Stimulated activated CD8-positive, alpha-beta memory T cell treated with anti-CD3 and anti-CD28 coated beads, Interleukin-15, amount 100 ng/mL, for 24 hours (primary cell): ENCODE measurements around the gene IMMP2L.

Experiments used
- DNase-seq: peaks from one replicate; pipeline ENCODE4 v3.0.0-alpha.2; 2020; ENCODE audit warnings: low read depth

IMMP2L gene

DNA sequence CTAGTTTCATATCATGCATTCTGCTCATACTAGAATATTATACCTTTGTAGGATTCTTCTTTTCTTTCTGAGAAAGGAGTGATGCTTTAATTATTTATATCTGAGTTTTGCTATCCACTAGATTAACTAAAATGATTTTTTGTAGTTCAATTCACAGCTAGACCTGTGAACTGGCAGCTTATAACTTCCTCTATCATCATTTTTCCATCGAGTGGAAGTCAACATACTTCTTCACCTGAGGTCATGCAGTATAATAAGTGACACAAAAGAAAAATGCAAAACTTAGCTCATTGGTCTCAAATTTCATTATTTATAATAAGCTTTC, 463.4 kb downstream of the IMMP2L start:
- no peak for DNase-seq

DNA sequence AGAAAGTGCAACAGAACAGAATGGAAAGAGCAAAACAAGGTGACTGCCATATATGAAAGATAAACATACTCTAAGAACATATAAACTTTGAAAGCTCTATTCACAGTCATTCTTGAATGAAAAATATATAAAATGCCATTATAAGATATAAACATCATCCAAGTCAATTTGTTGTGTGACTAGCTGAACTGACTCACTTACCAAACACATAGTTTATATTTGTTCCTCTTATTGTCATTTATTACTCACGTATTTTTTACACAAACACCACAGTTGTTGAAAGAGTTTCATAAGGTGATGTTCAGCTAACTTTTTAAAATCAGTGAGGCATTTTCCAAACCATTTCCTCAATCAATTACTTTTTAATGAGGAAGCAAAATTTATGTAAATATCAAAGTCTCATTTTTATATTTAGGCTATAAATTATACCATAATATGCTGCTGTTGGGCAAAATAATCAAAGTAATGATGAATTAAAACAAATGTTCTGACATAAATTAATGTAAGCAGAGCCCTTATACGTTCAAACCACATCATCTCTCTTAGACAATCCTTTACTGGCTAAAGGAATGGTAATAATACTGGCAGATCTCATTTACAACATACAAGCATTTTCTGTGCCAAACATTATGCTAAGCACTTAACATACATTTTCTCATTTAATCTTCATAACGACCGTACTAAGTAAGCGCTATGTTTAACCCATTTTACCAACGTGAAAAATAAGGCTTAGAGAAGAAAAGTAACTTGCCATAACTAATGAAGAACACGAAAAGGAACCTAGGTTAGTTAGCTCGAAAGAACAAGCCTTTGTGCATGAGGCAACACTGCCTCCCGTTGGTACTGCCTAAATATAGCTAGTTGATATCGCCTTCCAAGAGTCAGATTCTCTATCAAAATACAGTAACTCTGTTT, 464.0 kb downstream of the IMMP2L start:
- no peak for DNase-seq

DNA sequence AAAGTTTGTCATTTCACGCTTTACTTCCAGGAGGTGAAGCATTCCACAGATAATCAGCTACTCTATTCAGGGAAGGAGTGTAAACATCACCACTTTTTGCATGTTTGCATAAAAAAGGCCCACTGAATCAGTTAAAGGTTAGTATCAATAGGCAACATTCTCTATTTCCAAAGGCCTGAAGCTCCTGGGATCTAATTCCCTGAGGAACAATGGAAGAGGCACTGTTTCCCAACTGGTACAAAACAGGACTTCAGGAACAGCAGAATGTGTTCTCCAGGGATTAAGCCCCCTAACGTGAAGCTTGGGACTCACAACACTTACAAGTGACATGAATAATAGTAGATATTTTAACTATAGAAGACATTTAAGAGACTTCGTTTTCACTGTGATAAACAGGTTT, 465.3 kb downstream of the IMMP2L start:
- no peak for DNase-seq

GRCh38 chr7:111094419-111094818, 467.9 kb downstream of the IMMP2L start:
- DNase-seq, result no peak

DNA sequence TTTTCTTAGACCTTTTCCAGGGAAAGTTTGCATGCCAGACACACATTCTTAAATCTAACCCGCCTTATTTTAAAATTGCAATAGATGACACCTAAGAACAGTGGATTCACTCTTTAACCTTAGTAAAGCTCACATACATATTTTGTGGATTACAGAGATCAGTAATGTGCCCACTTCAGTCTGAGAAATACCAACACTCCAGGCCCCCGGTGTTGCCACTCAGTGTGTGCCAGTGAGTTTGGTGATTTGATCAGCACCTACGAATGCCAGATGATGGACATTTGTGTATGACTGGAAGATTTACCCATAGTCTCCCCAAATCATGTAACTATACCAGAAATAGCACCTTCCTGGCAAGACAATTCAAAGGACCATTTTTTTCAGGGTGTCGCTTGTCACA, 468.8 kb downstream of the IMMP2L start:
- no peak for DNase-seq

- no peak for DNase-seq
These were observed 469.7 kb downstream of the IMMP2L start for GRCh38 chr7:111092406-111093236.

- DNase-seq, result no peak
These were observed 470.5 kb downstream of the IMMP2L start for GRCh38 chr7:111091593-111092358.

- DNase-seq, result no peak
These were observed 471.4 kb downstream of the IMMP2L start, which contains the start of gene LRRN3 for GRCh38 chr7:111090846-111091245. TSS of gene LRRN3 (plus strand) at chr7:111091127. CDS start at chr7:111122773, 31,646 bp downstream.

DNA sequence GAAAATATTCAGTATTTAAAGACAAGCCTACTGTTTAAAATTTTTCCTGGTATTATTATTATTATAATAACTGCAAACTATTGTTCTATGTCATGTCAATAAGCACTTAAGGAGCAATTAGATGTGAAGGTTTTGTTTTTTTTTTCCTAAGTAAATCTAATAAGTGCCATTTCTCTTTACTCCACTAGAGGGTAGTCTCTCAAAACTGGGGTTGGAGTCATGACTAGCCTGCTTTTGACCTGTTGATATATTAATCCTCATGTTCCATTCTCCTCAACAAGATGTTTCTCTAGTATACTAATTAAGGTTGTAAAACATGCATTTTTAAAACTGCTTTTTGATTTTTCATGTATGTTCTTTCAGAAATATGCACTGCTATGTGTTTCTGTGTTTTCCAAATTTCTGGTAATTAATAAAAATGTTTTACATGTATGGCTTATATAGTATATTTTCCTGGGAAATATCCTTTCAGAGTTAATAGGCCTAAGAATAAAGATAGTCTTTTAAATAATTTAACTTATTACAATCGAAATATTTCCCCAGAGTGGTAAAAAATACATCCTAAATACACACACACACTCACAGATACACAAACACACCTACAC, 472.4 kb downstream of the IMMP2L start:
- no peak for DNase-seq

DNA sequence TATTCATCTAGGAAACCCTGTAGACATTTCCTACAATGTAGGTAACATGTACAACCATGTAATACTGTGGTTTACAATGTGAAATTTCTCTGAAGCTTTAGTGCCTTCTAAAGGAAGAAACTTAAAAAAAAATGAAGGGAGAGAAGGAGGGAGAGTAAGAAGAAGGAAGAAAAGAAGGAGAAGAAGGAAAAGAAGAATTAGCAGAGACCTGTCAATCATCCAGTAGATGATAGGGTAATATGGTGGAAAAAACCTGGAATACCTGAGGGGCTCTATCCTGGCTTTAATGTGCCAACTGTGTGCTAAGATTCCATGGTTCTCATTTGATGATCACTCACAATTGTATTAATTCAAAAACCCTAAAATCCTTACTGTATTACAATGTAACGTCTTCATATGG, 474.0 kb downstream of the IMMP2L start:
- DNase-seq, result no peak

DNA sequence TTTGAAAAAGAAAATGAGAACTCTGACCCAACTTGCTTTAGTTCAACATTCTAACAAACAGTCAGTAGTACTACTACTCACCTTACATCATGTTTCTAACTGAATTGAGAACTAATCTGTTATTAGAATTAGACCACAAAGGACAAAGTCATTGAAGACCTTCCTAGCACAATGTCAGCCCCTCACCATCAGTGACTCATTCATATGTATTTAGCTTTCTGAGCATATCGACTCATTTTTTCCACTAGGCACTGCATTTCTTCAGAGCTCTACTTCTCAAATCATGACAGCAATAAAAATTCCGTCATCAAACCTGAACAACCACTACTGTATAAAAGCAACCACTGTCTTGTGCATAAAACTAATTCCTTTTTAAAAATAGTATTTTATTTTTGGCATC, 475.8 kb downstream of the IMMP2L start:
- DNase-seq, result no peak

DNA sequence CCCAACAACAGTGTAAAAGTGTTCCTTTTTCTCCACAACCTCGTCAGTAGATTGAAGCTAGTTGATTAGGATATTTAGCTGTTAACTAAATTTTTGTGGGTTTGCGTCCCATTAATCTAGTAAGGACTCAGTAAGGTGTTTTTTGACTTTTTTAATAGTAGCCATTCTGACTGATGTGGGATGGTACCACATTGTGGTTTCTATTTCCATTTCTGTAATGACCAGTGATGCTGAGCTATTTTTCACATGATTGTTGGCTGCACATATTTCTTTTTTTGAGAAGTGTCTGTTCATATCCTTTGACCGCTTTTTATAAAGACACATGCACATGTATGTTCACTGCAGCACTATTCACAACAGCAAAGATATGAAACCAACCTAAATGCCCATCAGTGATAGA, 476.9 kb downstream of the IMMP2L start:
- DNase-seq, result no peak

DNA sequence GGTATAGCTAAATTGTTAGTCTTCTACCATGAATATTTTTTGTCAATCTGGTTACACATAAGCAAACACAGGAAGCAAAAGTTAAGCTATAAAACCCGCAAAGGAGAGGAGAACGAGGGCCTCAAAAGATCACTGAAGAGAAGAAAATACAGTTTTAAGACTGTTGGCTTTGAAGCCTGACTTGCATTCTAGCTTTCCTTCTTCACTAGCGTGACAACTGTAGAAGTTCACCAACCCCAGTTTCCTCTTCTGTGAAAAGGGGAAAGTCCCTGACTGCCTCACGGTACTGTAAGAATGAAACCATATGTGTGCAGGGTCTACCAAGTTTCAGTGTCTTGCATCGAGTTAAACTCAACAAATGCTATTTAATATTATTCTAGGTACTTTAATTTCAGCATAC, 478.9 kb downstream of the IMMP2L start:
- no peak for DNase-seq

DNA sequence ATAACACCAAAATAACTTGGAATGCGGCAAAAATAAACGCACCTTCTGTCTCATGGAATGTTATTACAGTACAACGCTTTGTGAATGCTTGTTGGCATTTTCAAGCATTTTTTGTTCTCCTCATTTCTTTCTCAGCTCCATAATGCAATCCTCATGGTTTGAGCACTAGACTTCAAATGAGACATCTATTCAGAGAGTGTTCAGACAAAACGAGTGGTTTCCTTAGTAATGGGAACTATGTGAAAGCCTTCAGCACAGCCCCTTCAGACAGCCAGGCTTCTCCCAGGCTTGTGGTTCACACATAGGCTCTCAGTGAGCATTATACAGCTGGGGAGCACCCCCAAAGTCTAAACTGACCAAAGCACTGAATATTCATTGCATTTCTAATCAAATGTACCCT, 479.9 kb downstream of the IMMP2L start:
- DNase-seq, result no peak

GRCh38 chr7:111081546-111082267, 480.6 kb downstream of the IMMP2L start:
- no peak for DNase-seq

- DNase-seq, result no peak
These were observed 481.7 kb downstream of the IMMP2L start for GRCh38 chr7:111080495-111081105.

DNA sequence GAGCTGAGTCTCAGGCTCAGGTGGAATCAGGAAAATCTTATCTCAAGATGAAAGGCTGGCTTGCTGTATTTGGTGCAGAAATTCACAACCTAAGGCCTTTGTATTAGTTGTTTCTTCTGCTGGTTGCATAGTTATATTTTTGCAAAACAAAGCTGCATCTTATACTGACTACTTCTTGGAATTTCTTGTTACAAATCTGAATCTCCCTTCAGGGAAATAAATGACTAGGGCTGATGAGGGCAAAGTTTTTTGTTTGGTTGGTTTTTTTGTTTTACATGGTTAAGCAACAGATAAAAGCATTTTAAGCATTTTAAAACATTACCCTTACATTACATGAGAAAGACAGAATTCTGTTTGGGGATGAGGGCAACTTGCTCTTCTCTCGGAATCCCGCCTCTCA, 485.3 kb downstream of the IMMP2L start:
- no peak for DNase-seq

DNA sequence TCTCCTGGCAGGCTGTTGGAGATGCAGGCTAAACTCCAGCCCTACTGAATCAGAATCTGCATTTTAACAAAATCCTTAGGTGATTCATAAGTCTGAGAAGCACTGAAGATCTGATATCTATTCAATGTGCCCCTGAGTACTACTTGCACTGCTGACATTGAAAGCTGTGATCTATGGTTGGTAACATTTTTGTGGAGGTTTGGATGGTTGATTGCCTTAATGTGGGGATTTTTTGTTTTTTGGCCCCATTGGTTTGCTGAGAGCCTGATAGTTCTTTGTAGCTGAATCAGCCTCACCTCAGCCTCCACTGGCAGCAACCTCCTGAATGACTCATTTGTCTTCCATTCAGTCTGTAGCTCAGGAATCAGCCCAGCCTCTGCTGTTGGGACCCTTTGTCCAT, 486.1 kb downstream of the IMMP2L start:
- no peak for DNase-seq

DNA sequence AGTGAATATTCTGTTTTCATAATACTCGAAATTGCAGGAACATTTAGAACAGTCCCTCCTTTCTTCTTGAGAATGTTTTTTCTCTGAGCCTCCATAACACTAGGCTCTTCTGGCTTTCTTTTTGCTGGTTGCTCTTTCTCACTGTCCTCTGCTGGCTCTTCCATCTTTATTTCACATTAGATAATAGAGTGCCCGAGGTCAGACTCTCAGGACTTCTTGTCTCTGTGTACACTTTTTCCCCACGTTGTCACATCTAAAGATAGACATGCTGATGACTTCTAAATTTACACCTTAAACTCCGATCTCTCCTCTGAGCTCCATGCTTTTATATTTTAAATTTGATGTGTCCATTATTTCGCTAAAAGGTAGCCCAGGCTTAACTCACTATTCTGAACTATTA, 486.8 kb downstream of the IMMP2L start:
- no peak for DNase-seq

DNA sequence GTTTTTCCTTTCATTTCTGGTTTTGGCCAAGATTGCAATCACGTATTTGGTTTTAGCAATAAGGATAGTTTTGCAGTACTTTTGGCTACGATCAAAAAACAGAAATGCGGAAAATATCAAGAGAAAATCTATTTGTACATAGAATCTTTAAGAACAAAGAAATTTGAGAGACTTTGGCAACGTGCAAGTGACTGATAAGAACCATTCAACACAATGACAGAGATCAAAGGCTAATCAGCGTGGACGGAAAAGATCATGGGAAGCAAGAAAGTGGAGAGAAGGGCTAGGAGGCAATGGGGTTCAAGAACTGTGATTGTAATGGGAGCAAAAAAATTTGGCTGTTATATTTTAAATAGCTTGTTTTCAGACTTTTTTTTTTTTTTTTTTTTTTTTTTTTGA, 487.5 kb downstream of the IMMP2L start:
- no peak for DNase-seq
